Coronary artery (tissue), 2 donors: ENCODE data around the gene SYVN1.
A peak's percentile ranks its signal among the peaks of the same experiment; 100 is the strongest.

Source experiments
- DNase-seq: peaks from one replicate; pipeline ENCODE4 v3.0.0-alpha.2; 2017; ENCODE audit warnings: low spot score
- H3K27ac ChIP-seq, 2 donors: fragments of 200-600 bp; sonication (generic); one replicate each; pipeline ENCODE4 v1.5.1; 2016 to 2019
- H3K4me3 ChIP-seq: fragments of 200-600 bp; sonication (generic); 2 replicates; pipeline ENCODE4 v1.5.1; 2016; ENCODE audit warnings: mild to moderate bottlenecking, moderate library complexity
- CTCF ChIP-seq: fragments of 200-600 bp; sonication (generic); IDR thresholded peaks from one replicate; pipeline ENCODE4 v1.5.1; 2019; ENCODE audit warnings: antibody characterized with exemption

SYVN1 gene

GRCh38 chr11:65113361-65113756 is 21.0 kb downstream of the SYVN1 start:
- no peak for TF ChIP-seq CTCF
- H3K27ac ChIP-seq, result no peak overlapping the region
- DNase-seq, result no peak
- H3K4me3 ChIP-seq, result peak overlapping the region; percentile 76

- TF ChIP-seq CTCF, result peak; percentile 87
- H3K27ac ChIP-seq, result peak overlapping the region in 1 of 2 donors; percentile 62
- DNase-seq, result no peak
- peak overlapping the region; percentile 76 for H3K4me3 ChIP-seq
These were observed 21.6 kb downstream of the SYVN1 start for GRCh38 chr11:65112546-65113360.

- TF ChIP-seq CTCF, result no peak
- H3K27ac ChIP-seq, result peak within 1 kb of the TSS in 1 of 2 donors; percentile 62
- H3K4me3 ChIP-seq, result peak within 1 kb of the TSS; percentile 76
- DNase-seq, result peak; percentile 93
These were observed 22.4 kb downstream of the SYVN1 start, which contains the start of gene TM7SF2 for GRCh38 chr11:65111744-65112545. TM7SF2 (plus strand) TSS chr11:65111872; CDS start chr11:65112016, 144 bp downstream.

GRCh38 chr11:65111159-65111743 is 23.1 kb downstream of the SYVN1 start:
- no peak for TF ChIP-seq CTCF
- DNase-seq, result no peak
- Histone ChIP-seq H3K27ac (peak overlapping the region in 1 of 2 donors; percentile 62), H3K4me3 (peak overlapping the region; percentile 76)

GRCh38 chr11:65110354-65110861 is 23.9 kb downstream of the SYVN1 start:
- DNase-seq, result peak; percentile 90
- Histone ChIP-seq H3K27ac (peak overlapping the region in 1 of 2 donors; percentile 62), H3K4me3 (no peak overlapping the region)
- peak; percentile 98 for TF ChIP-seq CTCF

GRCh38 chr11:65109231-65110198 is 24.8 kb downstream of the SYVN1 start:
- Histone ChIP-seq H3K4me3 (no peak overlapping the region), H3K27ac (no peak overlapping the region)
- no peak for DNase-seq
- TF ChIP-seq CTCF, result no peak
